Esophagus squamous epithelium (tissue), 4 donors: ENCODE measurements around the gene PLEKHG4B.

Experiments
- CTCF ChIP-seq, 6 experiments: fragments of 450-650 bp in 4 of 6; fragments of 200-600 bp in 2 of 6; sonication (generic) in 2 of 6; IDR thresholded peaks; one replicate each; pipeline ENCODE4 v1.5.1; 2016 to 2019; ENCODE audit warnings: antibody characterized with exemption in 6 of 6, mild to moderate bottlenecking in 4 of 6, moderate library complexity in 4 of 6
- POLR2A ChIP-seq, 4 donors: fragments of 450-650 bp; IDR thresholded peaks; one replicate each; pipeline ENCODE4 v1.6.1; 2017; ENCODE audit warnings: antibody characterized with exemption in 4 of 4, mild to moderate bottlenecking in 4 of 4, moderate library complexity in 3 of 4

GRCh38 chr5:136901-137300 lies 44.9 kb downstream of the PLEKHG4B start:
- TF ChIP-seq CTCF (IDR thresholded peaks at IDR 0.05) (peak in 1 of 6 experiments; percentile 19), POLR2A (IDR thresholded peaks at IDR 0.05) (no peak)
